HG03045 (cell line): ENCODE results near the gene NLGN1.
"Not testable (repeated sequence)": the region's sequence is repeated elsewhere in the genome, so short reads cannot be mapped to it uniquely, and the experiment has no call there.

ENCODE experiments used
- ATAC-seq: cut with Tn5 transposase; IDR thresholded peaks from one replicate; pipeline ENCODE4 v1.9.1; 2021; ENCODE audit warnings: mild to moderate bottlenecking, moderate library complexity; ENCODE audit not compliant: unreplicated experiment

Gene NLGN1

DNA sequence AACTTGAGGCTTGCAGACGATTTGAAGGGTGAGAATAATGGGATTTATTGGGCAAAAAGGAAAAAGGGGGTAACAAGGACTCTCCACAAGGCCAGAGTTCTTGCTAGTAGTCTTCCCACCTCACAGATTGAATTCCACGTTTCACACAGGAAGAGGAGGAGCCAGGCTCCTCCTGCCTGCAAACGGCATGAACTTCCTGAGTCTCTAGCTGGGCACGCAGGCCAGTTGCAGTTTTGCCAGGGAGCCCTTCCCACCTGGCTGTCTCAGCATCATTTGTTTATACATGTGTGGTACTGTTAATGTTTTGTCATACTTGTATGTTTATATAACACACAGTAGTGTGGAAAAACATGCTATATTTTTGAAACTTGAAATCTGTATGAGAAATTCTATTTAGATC is 155.0 kb downstream of the NLGN1 start:
- no peak for ATAC-seq

DNA sequence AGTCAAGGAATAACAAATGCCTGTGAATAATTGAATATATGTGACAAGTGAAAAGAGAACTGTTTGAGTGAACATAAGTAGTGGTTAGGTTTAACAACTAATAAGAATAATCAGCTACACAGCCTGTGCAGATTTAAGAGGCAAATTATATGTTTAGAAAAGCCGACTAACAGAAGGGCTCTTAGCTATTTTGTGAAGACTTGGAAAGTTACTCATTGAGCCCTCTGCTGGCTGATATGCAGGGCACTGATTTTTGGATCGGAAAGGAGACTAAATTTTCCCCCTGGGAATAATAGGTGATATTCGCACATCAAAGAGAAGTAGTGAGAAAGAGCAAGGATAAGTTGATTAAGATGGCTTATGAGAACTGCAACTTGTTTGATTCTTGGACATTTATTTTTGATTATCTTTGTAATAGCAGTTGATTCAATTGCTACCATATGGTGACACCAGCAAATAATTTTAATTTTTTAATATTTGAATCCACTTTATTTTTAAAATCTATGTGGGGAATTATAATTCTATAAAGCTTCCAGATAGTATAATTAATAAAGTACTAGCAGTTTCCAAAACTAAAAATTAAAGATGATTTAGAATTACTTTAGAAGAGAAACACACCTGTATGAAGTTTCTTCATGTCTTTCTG is 156.2 kb downstream of the NLGN1 start:
- no peak for ATAC-seq

DNA sequence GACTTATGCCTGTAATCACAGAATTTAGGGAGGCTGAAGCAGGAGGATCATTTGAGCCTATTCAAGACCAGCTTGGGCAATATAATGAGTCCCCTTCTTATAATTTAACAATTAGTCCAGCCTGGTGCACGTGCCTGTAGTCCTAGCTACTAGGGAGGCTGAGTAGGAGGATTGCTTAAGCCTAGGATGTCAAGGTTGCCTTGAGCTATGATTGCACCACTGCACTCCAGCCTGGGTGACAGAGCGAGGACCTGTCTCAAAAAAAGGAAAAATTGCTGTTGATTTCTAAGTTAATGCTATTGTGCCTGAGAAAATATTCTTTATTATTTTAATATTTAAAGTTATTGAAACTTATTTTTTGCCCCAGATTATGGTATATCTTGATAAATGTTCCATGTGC is 159.0 kb downstream of the NLGN1 start:
- no peak for ATAC-seq

DNA sequence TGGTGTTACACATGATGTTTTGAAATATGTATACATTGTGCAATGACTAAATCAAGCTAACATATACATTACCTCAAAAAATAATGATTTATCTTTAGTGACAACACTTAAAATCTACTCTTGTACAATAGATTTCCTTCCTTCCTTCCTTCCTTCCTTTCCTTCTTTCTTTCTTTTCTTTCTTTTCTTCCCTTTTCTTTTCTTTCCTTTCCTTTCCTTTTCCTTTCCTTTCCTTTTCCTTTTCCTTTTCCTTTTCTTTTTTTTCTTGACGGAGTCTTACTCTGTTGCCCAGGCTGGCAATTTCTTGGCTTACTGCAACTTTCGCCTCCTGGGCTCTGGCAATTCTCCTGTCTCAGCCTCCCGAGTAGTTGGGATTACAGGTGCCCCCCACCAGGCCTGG is 170.5 kb downstream of the NLGN1 start:
- ATAC-seq = no peak

DNA sequence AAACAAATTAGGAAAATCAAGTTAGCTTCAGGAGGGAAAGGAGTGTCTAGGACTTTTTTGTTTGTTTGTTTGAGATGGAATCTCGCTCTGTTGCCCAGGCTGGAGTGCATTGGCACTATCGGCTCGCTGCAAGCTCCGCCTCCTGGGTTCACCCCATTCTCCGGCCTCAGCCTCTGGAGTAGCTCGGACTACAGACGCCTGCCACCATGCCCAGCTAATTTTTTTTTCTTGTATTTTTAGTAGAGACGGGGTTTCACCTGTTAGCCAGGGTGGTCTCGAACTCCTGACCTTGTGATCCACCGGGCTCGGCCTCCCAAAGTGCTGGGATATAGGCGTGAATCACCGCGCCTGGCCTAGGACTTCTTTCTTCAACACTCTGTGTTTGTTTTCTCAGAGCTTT is 171.1 kb downstream of the NLGN1 start:
- no peak for ATAC-seq

DNA sequence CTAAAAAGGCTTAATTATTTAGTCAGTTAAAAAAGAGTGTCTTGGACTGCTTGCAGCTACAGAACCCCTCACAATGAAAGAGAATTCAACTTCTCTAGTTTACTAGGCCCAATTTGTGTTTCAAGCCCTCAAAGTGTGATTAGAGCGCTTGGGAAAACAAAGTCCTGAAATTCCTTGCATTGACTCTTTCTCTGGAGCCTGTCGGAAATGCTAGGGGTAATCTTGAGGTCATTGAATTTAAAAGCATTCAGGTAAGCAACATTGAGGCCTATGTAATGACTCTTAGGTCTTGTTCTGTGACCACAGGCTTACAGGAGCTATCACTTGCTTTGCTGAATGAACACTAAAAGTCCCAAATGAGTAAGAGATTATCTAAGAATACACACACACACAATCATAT is 186.0 kb downstream of the NLGN1 start:
- ATAC-seq = no peak

DNA sequence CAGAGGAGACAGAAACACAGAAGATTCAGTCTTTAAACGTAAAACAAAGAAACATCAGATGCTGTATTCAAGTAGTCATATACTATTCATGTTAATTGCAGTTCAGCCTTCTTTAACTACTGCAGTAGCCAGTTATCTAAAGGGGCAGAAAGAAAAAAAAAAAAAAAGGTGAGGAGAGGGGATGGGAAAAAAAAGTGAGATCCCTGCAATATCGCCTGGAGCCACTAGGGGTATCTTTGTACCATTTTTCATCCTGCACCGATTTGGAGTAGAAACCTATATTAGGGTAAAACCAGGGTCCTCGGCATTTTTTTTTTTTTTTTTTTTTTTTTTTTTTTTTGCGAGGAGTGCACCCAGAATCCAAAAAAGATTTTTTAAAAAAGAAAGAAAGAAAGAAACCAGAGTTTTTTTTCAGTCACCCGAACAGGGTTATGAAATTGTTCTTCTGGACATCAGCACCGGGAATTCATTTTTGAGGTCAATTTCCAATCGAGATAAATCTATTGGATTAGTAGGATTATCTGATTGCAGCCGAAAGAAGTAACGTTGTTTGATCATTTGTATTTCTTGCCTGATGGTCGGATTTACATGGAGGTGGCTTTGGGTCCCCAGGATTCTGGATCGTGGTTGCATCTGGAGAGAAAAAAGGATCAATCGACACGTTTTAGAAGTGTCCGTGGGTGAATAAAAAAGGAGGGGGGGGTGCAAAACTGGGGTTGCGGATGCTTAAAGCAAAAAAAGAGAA is 186.7 kb downstream of the NLGN1 start:
- no peak for ATAC-seq

DNA sequence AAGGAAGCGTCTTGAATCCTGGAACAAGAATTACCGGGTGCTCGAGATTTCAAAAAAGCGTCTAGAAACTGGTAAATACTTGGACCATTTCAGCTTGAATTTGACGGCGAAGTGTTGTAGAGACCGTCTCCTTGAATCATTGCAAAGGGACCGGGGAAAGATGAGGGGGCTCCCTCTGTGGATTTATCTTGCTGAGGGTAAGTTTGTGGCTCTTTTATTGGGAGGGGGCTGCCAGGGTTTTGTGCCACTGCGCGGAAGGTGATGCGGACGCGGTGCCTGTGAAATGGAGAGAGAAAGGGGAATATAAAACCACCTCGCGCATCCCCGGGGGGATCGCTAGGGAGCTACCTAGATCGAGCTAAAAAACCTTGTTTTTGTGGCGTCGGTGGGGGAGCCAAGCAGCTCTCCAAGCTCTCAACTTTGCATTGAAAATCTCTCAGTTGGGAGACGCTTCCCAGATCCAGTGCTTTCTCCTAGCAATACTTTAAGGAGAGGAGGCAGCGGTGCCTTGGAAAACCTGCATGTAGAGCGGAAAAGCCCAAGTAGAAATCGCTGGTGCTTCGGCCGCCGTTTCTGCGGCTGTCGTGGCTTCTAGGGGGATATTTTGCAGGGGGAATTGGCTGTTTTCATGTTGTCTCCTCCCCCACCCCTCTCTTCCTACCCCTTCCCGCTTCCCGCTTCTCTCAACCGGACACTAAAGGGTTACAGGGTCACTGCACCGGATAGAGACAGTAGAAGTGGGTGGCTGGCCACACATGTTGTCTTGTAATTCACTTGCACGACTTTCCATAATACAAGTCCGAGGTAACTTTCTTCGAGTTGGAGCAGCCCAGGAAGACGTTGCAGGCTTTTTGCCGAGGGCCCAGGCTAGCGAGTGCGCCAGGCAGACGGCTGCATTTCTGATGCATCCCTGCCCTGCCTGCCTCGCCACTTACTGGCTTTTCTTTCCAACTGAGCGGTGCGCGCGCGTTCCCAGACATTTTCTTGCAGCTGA is 187.6 kb downstream of the NLGN1 start:
- ATAC-seq = no peak

DNA sequence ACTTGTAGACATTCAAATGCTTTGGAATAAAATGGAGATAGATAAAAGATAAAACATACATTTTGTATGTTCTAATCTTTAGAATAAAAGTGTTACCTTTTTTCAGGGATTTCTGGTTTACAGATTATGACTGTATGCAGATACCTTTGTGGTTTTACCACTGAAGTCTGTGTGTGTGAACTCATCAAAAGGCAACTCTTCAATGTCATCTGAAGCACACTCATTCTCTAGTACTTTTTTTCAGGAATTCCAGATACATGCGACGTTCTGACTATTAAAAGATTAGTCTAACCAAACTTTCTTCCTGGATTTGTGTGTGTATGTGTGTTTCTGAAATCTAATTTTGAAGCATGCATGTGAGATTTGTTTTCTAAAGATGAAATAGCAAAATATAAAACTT is 188.6 kb downstream of the NLGN1 start:
- no peak for ATAC-seq

GRCh38 chr3:173587055-173587454 is 189.5 kb downstream of the NLGN1 start:
- no peak for ATAC-seq

GRCh38 chr3:173588556-173588955 is 191.0 kb downstream of the NLGN1 start:
- ATAC-seq = no peak

DNA sequence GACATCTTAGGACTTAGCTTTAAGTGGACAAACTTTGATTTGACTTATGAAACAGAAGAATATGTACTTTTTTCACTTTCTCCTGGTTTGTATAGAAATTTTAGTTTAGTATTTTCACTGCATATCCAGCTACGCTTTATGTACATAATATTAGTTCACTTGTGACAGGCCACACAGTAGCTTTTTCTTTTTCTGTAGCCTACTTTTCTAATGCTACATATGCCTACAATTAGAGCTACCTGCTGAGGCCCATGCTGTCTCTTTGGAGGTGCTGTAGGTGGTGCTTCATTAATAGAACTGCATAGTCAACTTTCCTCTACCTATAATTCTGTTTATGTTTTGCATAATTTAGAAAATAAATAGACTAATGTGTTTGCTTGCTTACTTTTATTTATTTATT is 191.6 kb downstream of the NLGN1 start:
- ATAC-seq = no peak

DNA sequence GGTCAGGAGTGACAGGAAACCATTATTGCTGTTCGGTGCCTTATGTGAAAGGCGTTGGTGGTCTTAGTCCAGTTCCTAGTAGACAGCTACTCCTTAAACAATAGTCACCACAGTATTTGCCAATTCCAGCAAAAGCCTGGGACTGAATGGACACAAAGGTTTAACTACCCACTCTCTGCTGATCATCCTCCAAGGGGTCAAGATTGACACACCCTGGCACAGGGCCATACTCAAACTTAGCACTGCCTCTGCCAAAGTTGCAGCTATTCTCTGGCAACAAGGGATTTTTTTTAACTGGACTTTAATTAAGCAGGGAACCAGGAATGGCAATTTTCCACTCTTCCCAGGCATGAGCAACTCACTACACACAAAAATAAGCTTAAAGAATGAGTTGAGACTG is 193.9 kb downstream of the NLGN1 start:
- ATAC-seq = no peak

DNA sequence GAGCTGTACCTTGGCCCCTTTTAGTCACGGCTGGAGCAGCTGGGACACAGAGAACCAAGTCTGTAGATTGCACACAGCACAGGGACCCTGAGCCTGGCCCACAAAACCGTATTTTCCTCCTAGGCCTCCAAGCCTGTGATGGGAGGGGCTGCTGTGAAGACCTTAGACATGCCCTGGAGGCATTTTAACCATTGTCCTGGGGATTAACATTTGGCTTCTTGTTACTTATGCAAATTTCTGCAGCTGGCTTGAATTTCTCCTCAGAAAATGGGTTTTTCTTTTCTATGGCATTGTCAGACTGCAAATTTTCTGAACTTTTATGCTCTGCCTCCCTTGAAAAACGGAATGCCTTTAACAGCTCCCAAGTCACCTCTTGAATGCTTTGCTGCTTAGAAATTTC is 197.3 kb downstream of the NLGN1 start:
- ATAC-seq = not testable (repeated sequence)

- no peak for ATAC-seq
Measured at GRCh38 chr3:173599673-173600072, 202.1 kb downstream of the NLGN1 start.

GRCh38 chr3:173614522-173614921 is 217.0 kb downstream of the NLGN1 start:
- no peak for ATAC-seq

- no peak for ATAC-seq
Measured at GRCh38 chr3:173615661-173616060, 218.1 kb downstream of the NLGN1 start.

DNA sequence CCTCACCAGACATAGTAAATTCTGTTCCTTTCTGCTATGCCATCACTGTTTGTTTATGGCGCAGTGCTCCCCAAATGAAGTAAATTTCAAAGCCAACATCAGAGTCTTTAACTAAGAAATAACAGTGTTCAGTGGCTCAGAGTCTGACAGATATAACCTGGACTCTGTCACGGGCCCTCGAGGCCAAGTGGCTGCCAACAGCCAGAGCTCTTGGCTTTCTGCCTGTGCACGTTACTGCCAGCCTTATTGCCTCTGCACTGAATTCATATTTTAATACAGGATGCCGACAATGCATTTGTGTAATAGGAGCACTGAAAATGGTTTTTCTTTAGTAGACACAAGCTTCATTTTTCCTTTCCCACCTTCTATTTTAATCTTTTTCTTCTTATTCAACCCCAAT is 219.9 kb downstream of the NLGN1 start:
- ATAC-seq = no peak

GRCh38 chr3:173618148-173618547 is 220.6 kb downstream of the NLGN1 start:
- no peak for ATAC-seq

GRCh38 chr3:173618703-173619102 is 221.2 kb downstream of the NLGN1 start:
- ATAC-seq = no peak

DNA sequence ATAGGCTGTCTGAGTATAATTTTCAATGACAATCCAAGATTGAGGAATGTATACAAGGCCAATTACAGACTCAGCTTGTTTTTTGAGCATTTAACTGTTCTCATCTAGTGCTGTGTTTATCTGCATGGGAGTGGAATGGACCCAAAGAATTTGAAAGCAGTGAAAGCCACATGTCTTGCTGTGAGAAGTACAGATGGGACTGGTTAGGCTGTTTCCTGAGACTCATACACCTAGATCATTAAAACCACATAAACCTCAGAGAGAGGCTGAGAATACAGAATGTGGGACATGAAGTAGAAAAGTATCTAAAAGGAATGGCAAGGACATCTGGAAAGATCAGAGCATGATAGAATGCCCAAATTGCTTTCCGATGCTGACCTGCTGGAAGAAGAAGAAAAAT is 224.6 kb downstream of the NLGN1 start:
- ATAC-seq = no peak

DNA sequence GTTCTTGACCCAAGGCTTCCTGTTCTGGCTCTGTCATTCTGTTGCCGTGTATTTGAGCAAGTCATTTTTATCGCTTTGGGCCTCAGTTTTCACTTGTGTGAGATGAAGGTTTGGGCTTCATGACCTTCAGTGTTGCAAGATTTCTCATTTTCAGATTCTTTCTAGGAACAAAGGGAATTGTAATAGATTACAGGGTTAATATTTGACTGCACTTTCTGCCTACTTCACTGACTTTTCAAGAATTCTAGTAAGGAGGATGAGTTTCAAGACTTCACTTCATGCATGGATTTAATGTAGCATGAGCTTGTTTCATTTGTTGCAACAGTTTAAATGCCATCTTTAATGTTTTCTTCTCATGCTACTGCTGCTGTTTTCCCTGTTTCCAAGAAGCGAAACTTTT is 226.5 kb downstream of the NLGN1 start:
- ATAC-seq = no peak
